A549 (cell line): Measurements from ENCODE around the gene CENPL. TPM values are rescaled to one million over a fixed set of nuclear protein-coding genes. Genes with fewer than 3 reads are reported as not detected.
"Not testable (repeated sequence)": the region's sequence is repeated elsewhere in the genome, so short reads cannot be mapped to it uniquely, and the experiment has no call there.

Experiments
- ATAC-seq, 2 experiments: fragments of 200-7000 bp in 1 of 2; fragments of >200 bp in 1 of 2; cut with Nextera tagmentation in 1 of 2; cut with Tn5 transposase in 1 of 2; 3 replicates each; pipeline versions ENCODE4 v1.8.0 to v1.9.1; 2018 to 2020; ENCODE audit warnings: mild to moderate bottlenecking in 1 of 2, moderate library complexity in 1 of 2
- CTCF ChIA-PET: fragments of 300-600 bp; sonication (Branson Sonifier 250); formaldehyde crosslinking; extraction: SDS; loops from one replicate; lab custom pipeline; 2021; ENCODE audit warnings: antibody characterized with exemption, inconsistent platforms; lab: Yijun Ruan, JAX
- POLR2A ChIA-PET: fragments of 350-600 bp; formaldehyde crosslinking; extraction: SDS; loops from one replicate; lab custom pipeline; 2021; ENCODE audit warnings: antibody characterized with exemption, inconsistent platforms; lab: Yijun Ruan, JAX
- DNase-seq, 2 experiments: peaks; one replicate each; pipeline versions ENCODE4 v3.0.0 to v3.0.0-alpha.2; 2011 to 2016; ENCODE audit warnings: low read depth in 1 of 2, low spot score in 1 of 2
- FAIRE-seq: peaks from 2 replicates; lab custom pipeline; 2011; peaks lifted over from hg19 to GRCh38; lab: Jason Lieb, UNC
- H3K27ac ChIP-seq, 2 experiments: fragments of >200 bp; sonication (Bioruptor Twin); formaldehyde crosslinking; 3 replicates each; pipeline ENCODE4 v1.5.1; 2016 to 2017
- H3K4me1 ChIP-seq: fragments of >200 bp; sonication (Bioruptor Twin); formaldehyde crosslinking; 3 replicates; pipeline ENCODE4 v1.6.1; 2016
- H3K4me2 ChIP-seq: fragments of >200 bp; sonication (Bioruptor Twin); formaldehyde crosslinking; 3 replicates; pipeline ENCODE4 v1.6.1; 2016
- H3K4me3 ChIP-seq: fragments of >200 bp; sonication (Bioruptor Twin); formaldehyde crosslinking; 3 replicates; pipeline ENCODE4 v1.5.1; 2016
- H3K9me3 ChIP-seq: fragments of >200 bp; sonication (Bioruptor Twin); formaldehyde crosslinking; 3 replicates; pipeline ENCODE4 v1.6.1; 2016
- ATOH8 ChIP-seq: fragments of 250-450 bp; sonication (Bioruptor Pico); IDR thresholded peaks from 2 replicates; pipeline ENCODE4 v1.5.0; 2020; ENCODE audit warnings: low read depth, mild to moderate bottlenecking, moderate library complexity
- BCL3 ChIP-seq: fragments of >200 bp; sonication (Bioruptor Twin); formaldehyde crosslinking; IDR thresholded peaks from 3 replicates; pipeline ENCODE4 v1.6.1; 2016
- CBX2 ChIP-seq: fragments of 200-600 bp; sonication (generic); IDR thresholded peaks from 2 replicates; pipeline ENCODE4 v1.6.1; 2016; ENCODE audit warnings: low read depth, mild to moderate bottlenecking, borderline replicate concordance
- E2F6 ChIP-seq: IDR thresholded peaks from 2 replicates; pipeline ENCODE4 v1.6.1; 2012; ENCODE audit warnings: low read depth, borderline replicate concordance
- ELK1 ChIP-seq: fragments of 150-350 bp; IDR thresholded peaks from 2 replicates; pipeline ENCODE4 v1.6.1; 2014; ENCODE audit warnings: low read depth, mild to moderate bottlenecking, low read length
- ESRRA ChIP-seq: fragments of 150-350 bp; IDR thresholded peaks from 2 replicates; pipeline ENCODE4 v1.6.1; 2014; ENCODE audit warnings: mild to moderate bottlenecking, low read length, borderline replicate concordance
- FOSB ChIP-seq: fragments of 250-450 bp; sonication (Bioruptor Pico); IDR thresholded peaks from 2 replicates; pipeline ENCODE4 v1.5.0; 2020; ENCODE audit warnings: mild to moderate bottlenecking, moderate library complexity
- HDAC2 ChIP-seq: fragments of 200-600 bp; sonication (generic); IDR thresholded peaks from 2 replicates; pipeline ENCODE4 v1.6.1; 2016
- HOXB5 ChIP-seq: fragments of 250-450 bp; sonication (Bioruptor Pico); IDR thresholded peaks from 2 replicates; pipeline ENCODE4 v1.5.0; 2020; ENCODE audit warnings: mild to moderate bottlenecking, moderate library complexity
- JUN ChIP-seq, 2 experiments: fragments of >200 bp; sonication (Bioruptor Twin); formaldehyde crosslinking; IDR thresholded peaks; 2 replicates in 1 of 2; 3 replicates in 1 of 2; pipeline ENCODE4 v1.6.1; 2016 to 2017
- KDM1A ChIP-seq: fragments of 200-600 bp; sonication (generic); IDR thresholded peaks from 2 replicates; pipeline ENCODE4 v1.6.1; 2016; ENCODE audit warnings: low read depth, mild to moderate bottlenecking
- MYC ChIP-seq: IDR thresholded peaks from 2 replicates; pipeline ENCODE4 v1.6.1; 2012; ENCODE audit warnings: mild to moderate bottlenecking, inconsistent platforms, low read length, improper control_type of control experiment, borderline replicate concordance
- POLR2A ChIP-seq: IDR thresholded peaks from 2 replicates; pipeline ENCODE4 v1.6.1; 2012; ENCODE audit warnings: mild to moderate bottlenecking, low read length
- POLR2AphosphoS2 ChIP-seq: conservative IDR thresholded peaks from 2 replicates; pipeline ENCODE4 v1.6.1; 2012; ENCODE audit warnings: low read length, improper control_type of control experiment, inconsistent platforms
- RNF2 ChIP-seq: fragments of 200-600 bp; sonication (generic); IDR thresholded peaks from 2 replicates; pipeline ENCODE4 v1.6.1; 2016; ENCODE audit warnings: low read depth, mild to moderate bottlenecking, antibody characterized with exemption, moderate library complexity, borderline replicate concordance
- SREBF2 ChIP-seq: fragments of 450-650 bp; IDR thresholded peaks from 2 replicates; pipeline ENCODE4 v1.6.1; 2014; ENCODE audit warnings: mild to moderate bottlenecking, moderate library complexity
- TFCP2L1 ChIP-seq: fragments of 250-450 bp; sonication (Bioruptor Pico); IDR thresholded peaks from 2 replicates; pipeline ENCODE4 v1.5.0; 2021; ENCODE audit warnings: mild to moderate bottlenecking
- TP53 ChIP-seq: fragments of 250-450 bp; sonication (Bioruptor Pico); IDR thresholded peaks from 2 replicates; pipeline ENCODE4 v1.5.0; 2021; ENCODE audit warnings: mild to moderate bottlenecking, moderate library complexity
- USF2 ChIP-seq: fragments of 450-650 bp; IDR thresholded peaks from 2 replicates; pipeline ENCODE4 v1.6.1; 2014; ENCODE audit warnings: antibody characterized with exemption
- WGBS: methylation state at CpG from one replicate; pipeline ENCODE4 v1.1.6; 2017; ENCODE audit errors: missing lambda C conversion rate; 5-methylcytosine and 5-hydroxymethylcytosine counted together
- polyA plus RNA-seq, 4 experiments: library from polyadenylated mRNA; depleted of rRNA in 3 of 4; stranded (reverse); fragments of >200 nt; fragmentation: RNase III in 1 of 4; extraction: RNeasy Plus Mini Kit Qiagen cat#74134 plus additional on column Dnase treatment in 1 of 4; gene quantifications; 2 replicates in 3 of 4; 3 replicates in 1 of 4; pipeline ENCODE4 v1.2.3, GENCODE V29; 2011 to 2017

The CENPL gene
- polyA plus RNA-seq, 2 of the 4 experiments (the other 2 are of a cell fraction), result 10.8 to 20.2 TPM

- no peak for DNase-seq
- ChIA-PET POLR2A (interaction anchor here (1.0 to 1.6 kb wide), 2 partner anchors 8 to 10 kb away, joined by 3 to 15 read pairs; partner anchors contain the start of genes GAS5 and ZBTB37), CTCF (interaction anchor here (0.9 to 1.3 kb wide), 3 partner anchors 429 to 1116 kb away, joined by 3 read pairs; no protein-coding TSS in a partner anchor)
- WGBS, result 95% methylated on average over 1 of the region's 1 CpG
- no peak overlapping the region for H3K4me3 ChIP-seq
- no peaks in the 10 kb centered on the region for H3K9me3 ChIP-seq
- H3K27ac ChIP-seq, result no peak overlapping the region
- no peak for ATAC-seq
- no peak for TF ChIP-seq RNF2
- TF ChIP-seq BCL3, result no peak
- TF ChIP-seq KDM1A, result no peak
- no peak for TF ChIP-seq ESRRA
- TF ChIP-seq USF2, result no peak
- 0 out of 2 replicates have a peak, but pooled peaks have one; percentile 28 for TF ChIP-seq TFCP2L1 (CRISPR knock-in tag)
- no peak for TF ChIP-seq POLR2A
- no peak overlapping the region for H3K4me2 ChIP-seq
- no peak for FAIRE-seq
- peaks cover 23% of the 10 kb centered on the region for H3K4me1 ChIP-seq
Observed at GRCh38 chr1:173860065-173860464, 35.4 kb upstream of the CENPL start.

- CTCF ChIA-PET, result interaction anchor here (1.2 to 1.3 kb wide), 2 partner anchors 428 to 1115 kb away, joined by 3 read pairs; no protein-coding TSS in a partner anchor
- H3K9me3 ChIP-seq, H3K4me3 ChIP-seq, DNase-seq, ATAC-seq, H3K4me2 ChIP-seq, FAIRE-seq, H3K27ac ChIP-seq: not testable (repeated sequence)
- H3K4me1 ChIP-seq, result peaks cover 18% of the 10 kb centered on the region
- TF ChIP-seq FOSB (CRISPR knock-in tag), result peak; percentile 73; the same call in 1 of the 2 replicates
- peak; percentile 36; the same call in 1 of the 2 replicates for TF ChIP-seq TP53 (CRISPR knock-in tag)
- TF ChIP-seq TFCP2L1 (CRISPR knock-in tag), result 0 out of 2 replicates have a peak, but pooled peaks have one; percentile 64
- peak; percentile 60; the same call in 1 of the 2 replicates for TF ChIP-seq ATOH8 (CRISPR knock-in tag)
- peak; percentile 66 for TF ChIP-seq POLR2AphosphoS2
- POLR2A ChIA-PET, result interaction anchor here (1.6 kb wide), 1 partner anchor 9 kb away, joined by 15 read pairs; the partner anchor contains the start of genes GAS5 and ZBTB37
- 92% methylated on average over 5 of the region's 5 CpGs for WGBS
Observed at GRCh38 chr1:173859547-173859946, 34.9 kb upstream of the CENPL start.

GRCh38 chr1:173857363-173857917, 32.8 kb upstream of the CENPL start:
- Histone ChIP-seq H3K9me3 (no peaks in the 10 kb centered on the region), H3K4me2 (no peak overlapping the region), H3K27ac (no peak overlapping the region), H3K4me1 (no peaks in the 10 kb centered on the region), H3K4me3 (no peak overlapping the region)
- DNase-seq (no peak), ATAC-seq (peak; percentile 3 to 25; a peak in 2 of 6 replicates), FAIRE-seq (no peak)
- ChIA-PET CTCF (interaction anchor here (0.6 to 1.2 kb wide), 3 partner anchors 13 to 1115 kb away, joined by 3 to 5 read pairs (median 3); no protein-coding TSS in a partner anchor), POLR2A (interaction anchor here (2.6 kb wide), 1 partner anchor 11 kb away, joined by 20 read pairs; the partner anchor contains the start of gene ZBTB37)
- no peak for TF ChIP-seq ELK1
- no peak for TF ChIP-seq HOXB5 (CRISPR knock-in tag)
- TF ChIP-seq HDAC2, result no peak
- no peak for TF ChIP-seq MYC
- no peak for TF ChIP-seq POLR2AphosphoS2
- no peak for TF ChIP-seq FOSB (CRISPR knock-in tag)
- TF ChIP-seq JUN (IDR thresholded peaks at IDR 0.05), result no peak
- no peak for TF ChIP-seq E2F6
- TF ChIP-seq ESRRA, result no peak
- no peak for TF ChIP-seq KDM1A
- no peak for TF ChIP-seq CBX2
- TF ChIP-seq SREBF2, result no peak
- 85% methylated on average over 4 of the region's 4 CpGs for WGBS
